ENCODE results near the gene MSX2. TPM values are rescaled to one million over a fixed set of nuclear protein-coding genes. Genes with fewer than 3 reads are reported as not detected.

MSX2 gene
- total RNA-seq (2021): not detected in 2 replicates
- percentile 20 among the genes with signal in this experiment for Bru-seq, nascent RNA
- not detected for BruChase-seq, experiment 1, labeled RNA remaining after a 2-hour chase
- BruChase-seq, experiment 2, labeled RNA remaining after a 6-hour chase: not detected
- long read RNA-seq: 0 reads

- BruUV-seq (replicated peaks): no TSS peak
- H3K4me3 ChIP-seq (ENCODE audit: low read depth, low read length, poor library complexity, severe bottlenecking): peak within 1 kb of the TSS; percentile 46
- no peaks in the 10 kb centered on the region for H3K9me3 ChIP-seq (ENCODE audit: low read depth, low read length, poor library complexity, severe bottlenecking)
- H3K27me3 ChIP-seq (replicated peaks; ENCODE audit: insufficient read depth, low read depth, low read length, poor library complexity): peaks cover 99% of the 10 kb centered on the region
- H3K36me3 ChIP-seq (ENCODE audit: insufficient read depth, low read length, poor library complexity, severe bottlenecking): no peaks in the 10 kb centered on the region
- ChIA-PET POLR2A (ENCODE audit: low non-redundant PET) (no interaction called here), CTCF (interaction anchor here (0.6 to 0.7 kb wide), 3 partner anchors 37 to 1494 kb away, joined by 4 to 9 read pairs (median 6); no protein-coding TSS in a partner anchor)
- intact Hi-C loops (cut with micrococcal nuclease; ENCODE audit: unreplicated experiment): no loop called here
- H3K4me1 ChIP-seq (ENCODE audit: insufficient read depth, low read length, poor library complexity, severe bottlenecking): no peaks in the 10 kb centered on the region
- no peak within 1 kb of the TSS for H3K27ac ChIP-seq (ENCODE audit: low read depth, low read length, poor library complexity, severe bottlenecking)
- DNase-seq (ENCODE audit: low spot score): peak; percentile 82
- TF ChIP-seq EZH2 (IDR thresholded peaks at IDR 0.05; ENCODE audit: borderline replicate concordance, low read depth, low read length, poor library complexity, severe bottlenecking): peak; percentile 76
- TF ChIP-seq, protein P1, sequence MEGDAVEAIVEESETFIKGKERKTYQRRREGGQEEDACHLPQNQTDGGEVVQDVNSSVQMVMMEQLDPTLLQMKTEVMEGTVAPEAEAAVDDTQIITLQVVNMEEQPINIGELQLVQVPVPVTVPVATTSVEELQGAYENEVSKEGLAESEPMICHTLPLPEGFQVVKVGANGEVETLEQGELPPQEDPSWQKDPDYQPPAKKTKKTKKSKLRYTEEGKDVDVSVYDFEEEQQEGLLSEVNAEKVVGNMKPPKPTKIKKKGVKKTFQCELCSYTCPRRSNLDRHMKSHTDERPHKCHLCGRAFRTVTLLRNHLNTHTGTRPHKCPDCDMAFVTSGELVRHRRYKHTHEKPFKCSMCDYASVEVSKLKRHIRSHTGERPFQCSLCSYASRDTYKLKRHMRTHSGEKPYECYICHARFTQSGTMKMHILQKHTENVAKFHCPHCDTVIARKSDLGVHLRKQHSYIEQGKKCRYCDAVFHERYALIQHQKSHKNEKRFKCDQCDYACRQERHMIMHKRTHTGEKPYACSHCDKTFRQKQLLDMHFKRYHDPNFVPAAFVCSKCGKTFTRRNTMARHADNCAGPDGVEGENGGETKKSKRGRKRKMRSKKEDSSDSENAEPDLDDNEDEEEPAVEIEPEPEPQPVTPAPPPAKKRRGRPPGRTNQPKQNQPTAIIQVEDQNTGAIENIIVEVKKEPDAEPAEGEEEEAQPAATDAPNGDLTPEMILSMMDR (conservative IDR thresholded peaks at IDR 0.05; ENCODE audit: low read depth, low read length): no peak
Measured at GRCh38 chr5:174724484-174725260, at the start of gene MSX2. Gene MSX2 (plus strand): TSS chr5:174724582. CDS start chr5:174724660, 78 bp downstream.

GRCh38 chr5:174675110-174675509, 49.3 kb upstream of the MSX2 start:
- Histone ChIP-seq H3K4me3 (ENCODE audit: low read depth, low read length, poor library complexity, severe bottlenecking) (no peak overlapping the region), H3K36me3 (ENCODE audit: insufficient read depth, low read length, poor library complexity, severe bottlenecking) (no peaks in the 10 kb centered on the region), H3K27ac (ENCODE audit: low read depth, low read length, poor library complexity, severe bottlenecking) (no peak overlapping the region), H3K27me3 (replicated peaks; ENCODE audit: insufficient read depth, low read depth, low read length, poor library complexity) (peaks cover 4% of the 10 kb centered on the region), H3K9me3 (ENCODE audit: low read depth, low read length, poor library complexity, severe bottlenecking) (no peaks in the 10 kb centered on the region), H3K4me1 (ENCODE audit: insufficient read depth, low read length, poor library complexity, severe bottlenecking) (no peaks in the 10 kb centered on the region)
- ChIA-PET POLR2A (ENCODE audit: low non-redundant PET) (no interaction called here), CTCF (no interaction called here)
- intact Hi-C loops (cut with micrococcal nuclease; ENCODE audit: unreplicated experiment): no loop called here
- no TSS peak for BruUV-seq (replicated peaks)
- no peak for DNase-seq (ENCODE audit: low spot score)
- TF ChIP-seq EZH2 (IDR thresholded peaks at IDR 0.05; ENCODE audit: borderline replicate concordance, low read depth, low read length, poor library complexity, severe bottlenecking): no peak
- TF ChIP-seq, protein P1 (conservative IDR thresholded peaks at IDR 0.05; ENCODE audit: low read depth, low read length): no peak

DNA sequence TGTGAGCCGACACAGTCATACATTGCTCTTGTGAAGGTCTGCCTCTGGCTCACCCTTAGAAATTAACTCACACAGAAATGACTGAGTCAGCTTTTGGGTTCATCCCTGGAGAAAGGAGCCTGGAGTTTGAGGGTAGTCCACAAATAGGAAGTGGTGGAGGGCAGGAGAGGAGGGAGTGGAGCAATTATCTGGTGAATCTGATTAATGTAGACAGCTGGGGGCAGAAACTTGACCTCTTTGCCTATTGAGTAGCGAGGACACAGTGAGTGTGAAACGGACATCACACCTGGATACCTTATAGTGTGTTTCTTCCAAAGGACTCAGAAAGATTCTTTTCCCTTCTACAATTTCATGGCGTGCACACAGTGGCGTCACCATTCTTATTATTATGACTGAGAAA, 48.5 kb upstream of the MSX2 start:
- H3K27ac ChIP-seq (ENCODE audit: low read depth, low read length, poor library complexity, severe bottlenecking): no peak overlapping the region
- no peaks in the 10 kb centered on the region for H3K9me3 ChIP-seq (ENCODE audit: low read depth, low read length, poor library complexity, severe bottlenecking)
- BruUV-seq (replicated peaks): no TSS peak
- peaks cover 4% of the 10 kb centered on the region for H3K27me3 ChIP-seq (replicated peaks; ENCODE audit: insufficient read depth, low read depth, low read length, poor library complexity)
- no peaks in the 10 kb centered on the region for H3K4me1 ChIP-seq (ENCODE audit: insufficient read depth, low read length, poor library complexity, severe bottlenecking)
- DNase-seq (ENCODE audit: low spot score): no peak
- POLR2A ChIA-PET (ENCODE audit: low non-redundant PET): no interaction called here
- H3K36me3 ChIP-seq (ENCODE audit: insufficient read depth, low read length, poor library complexity, severe bottlenecking): no peaks in the 10 kb centered on the region
- no peak overlapping the region for H3K4me3 ChIP-seq (ENCODE audit: low read depth, low read length, poor library complexity, severe bottlenecking)
- intact Hi-C loops (cut with micrococcal nuclease; ENCODE audit: unreplicated experiment): no loop called here
- TF ChIP-seq, protein P1 (conservative IDR thresholded peaks at IDR 0.05; ENCODE audit: low read depth, low read length): no peak
- TF ChIP-seq EZH2 (IDR thresholded peaks at IDR 0.05; ENCODE audit: borderline replicate concordance, low read depth, low read length, poor library complexity, severe bottlenecking): no peak
- CTCF ChIA-PET: no interaction called here

All from A673 (cell line).